Common myeloid progenitor, CD34-positive (primary cell): ENCODE measurements around the gene UMODL1.
"Not testable (repeated sequence)": the region's sequence is repeated elsewhere in the genome, so short reads cannot be mapped to it uniquely, and the experiment has no call there.

Experiments used
- CTCF ChIA-PET: fragments of 350-600 bp; sonication (Branson Sonifier 250); formaldehyde crosslinking; loops from one replicate; lab custom pipeline; 2021; ENCODE audit warnings: antibody characterized with exemption; lab: Charles Lee
- POLR2A ChIA-PET: fragments of 350-600 bp; sonication (Branson Sonifier 250); formaldehyde crosslinking; loops from one replicate; lab custom pipeline; 2021; ENCODE audit warnings: antibody characterized with exemption; lab: Charles Lee
- DNase-seq, 3 donors: peaks; one replicate each; pipeline versions ENCODE4 v3.0.0 to v3.0.0-alpha.2; 2013
- H3K27ac ChIP-seq, 2 experiments: 1 replicate in 1 of 2; 2 replicates in 1 of 2; pipeline ENCODE4 v1.7.0; 2013; ENCODE audit warnings: inconsistent platforms in 2 of 2, low read length in 2 of 2, mild to moderate bottlenecking in 2 of 2, low read depth in 1 of 2, moderate library complexity in 1 of 2; ENCODE audit not compliant: severe bottlenecking in 2 of 2, insufficient read depth in 1 of 2, poor library complexity in 1 of 2
- H3K27me3 ChIP-seq, 5 experiments: replicated peaks in 2 of 5; 1 replicate in 3 of 5; 2 replicates in 2 of 5; pipeline versions ENCODE4 v1.6.1 to v1.7.0; 2013; ENCODE audit warnings: low read length in 4 of 5, mild to moderate bottlenecking in 2 of 5, moderate library complexity in 2 of 5, inconsistent platforms in 1 of 5; ENCODE audit not compliant: insufficient read depth in 5 of 5, control insufficient read depth in 4 of 5
- H3K36me3 ChIP-seq, 4 experiments: 1 replicate in 2 of 4; 2 replicates in 2 of 4; pipeline versions ENCODE4 v1.6.1 to v1.7.0; 2013; ENCODE audit warnings: low read length in 3 of 4, control low read depth in 1 of 4, mild to moderate bottlenecking in 1 of 4; ENCODE audit not compliant: control insufficient read depth in 4 of 4, insufficient read depth in 4 of 4
- H3K4me1 ChIP-seq, 4 experiments: 1 replicate in 3 of 4; 2 replicates in 1 of 4; pipeline versions ENCODE4 v1.6.1 to v1.7.1; 2013; ENCODE audit warnings: low read length in 3 of 4, mild to moderate bottlenecking in 3 of 4, control low read depth in 1 of 4, inconsistent platforms in 1 of 4, moderate library complexity in 1 of 4; ENCODE audit not compliant: control insufficient read depth in 4 of 4, insufficient read depth in 4 of 4; ENCODE audit errors: control extremely low read depth in 1 of 4
- H3K4me3 ChIP-seq, 7 experiments: 1 replicate in 4 of 7; 2 replicates in 3 of 7; pipeline versions ENCODE4 v1.5.1 to v1.7.0; 2013; ENCODE audit warnings: mild to moderate bottlenecking in 7 of 7, low read length in 6 of 7, moderate library complexity in 6 of 7, inconsistent platforms in 2 of 7, low read depth in 2 of 7, control low read depth in 1 of 7; ENCODE audit not compliant: insufficient read depth in 4 of 7, control insufficient read depth in 1 of 7; ENCODE audit errors: extremely low read depth in 1 of 7
- H3K9me3 ChIP-seq, 5 experiments: 1 replicate in 4 of 5; 2 replicates in 1 of 5; pipeline versions ENCODE4 v1.6.1 to v1.7.1; 2013; ENCODE audit warnings: low read length in 4 of 5, mild to moderate bottlenecking in 2 of 5, inconsistent platforms in 1 of 5, low read depth in 1 of 5, moderate library complexity in 1 of 5; ENCODE audit not compliant: control insufficient read depth in 4 of 5, insufficient read depth in 2 of 5; ENCODE audit errors: control extremely low read depth in 1 of 5
- WGBS: methylation state at CpG from one replicate; pipeline ENCODE4 v1.1.5; 2013; ENCODE audit not compliant: insufficient coverage; 5-methylcytosine and 5-hydroxymethylcytosine counted together

UMODL1 gene

GRCh38 chr21:42069327-42069726 lies 1.8 kb upstream of the UMODL1 start:
- Histone ChIP-seq H3K36me3 (no peaks in the 10 kb centered on the region), H3K27me3 (no peaks in the 10 kb centered on the region), H3K4me3 (no peak overlapping the region), H3K27ac (no peak overlapping the region), H3K9me3 (no peaks in the 10 kb centered on the region), H3K4me1 (peaks cover 0 to 26% (median 18%) of the 10 kb centered on the region in 4 experiments)
- WGBS: 86% methylated on average over 1 of the region's 3 CpGs
- ChIA-PET CTCF (interaction anchor here (1.0 kb wide), 1 partner anchor 47 kb away, joined by 4 read pairs; no protein-coding TSS in a partner anchor), POLR2A (no interaction called here)
- no peak for DNase-seq

DNA sequence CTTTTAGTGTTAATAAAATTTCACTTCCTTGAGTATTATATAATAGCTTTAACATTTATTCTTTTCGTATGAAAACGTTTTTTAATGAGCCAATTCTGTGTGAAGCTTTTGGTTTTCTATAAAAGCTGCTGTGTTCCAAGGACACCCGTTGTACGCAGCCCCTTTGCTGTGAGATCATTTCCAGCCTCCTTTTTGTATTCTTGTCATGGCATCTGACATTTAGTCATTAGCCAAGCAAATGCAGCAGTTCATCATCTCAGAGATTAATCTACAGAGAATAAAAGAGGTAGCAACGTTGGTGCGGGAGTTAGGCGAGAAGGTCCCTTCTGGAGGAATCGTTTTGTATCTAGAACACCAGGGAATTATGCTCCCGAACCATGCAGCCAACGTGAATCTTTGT lies 1.3 kb upstream of the UMODL1 start:
- WGBS: 83% methylated on average over 3 of the region's 10 CpGs
- Histone ChIP-seq H3K27ac (no peak overlapping the region), H3K4me3 (no peak overlapping the region), H3K9me3 (no peaks in the 10 kb centered on the region), H3K4me1 (peaks cover 0 to 21% (median 13%) of the 10 kb centered on the region in 4 experiments), H3K27me3 (no peaks in the 10 kb centered on the region), H3K36me3 (no peaks in the 10 kb centered on the region)
- POLR2A ChIA-PET: no interaction called here
- CTCF ChIA-PET: interaction anchor here (1.0 kb wide), 1 partner anchor 47 kb away, joined by 4 read pairs; no protein-coding TSS in a partner anchor
- DNase-seq: no peak

- no peaks in the 10 kb centered on the region for H3K27me3 ChIP-seq
- H3K4me1 ChIP-seq: peaks cover 0 to 14% (median 5%) of the 10 kb centered on the region in 4 experiments
- H3K4me3 ChIP-seq: peak overlapping the region in 1 of 7 experiments; percentile 40
- WGBS: 59% methylated on average over 20 of the region's 21 CpGs
- CTCF ChIA-PET: interaction anchor here (1.1 to 2.5 kb wide), 10 partner anchors 10 to 64 kb away, joined by 3 to 10 read pairs (median 7); partner anchors contain the start of gene ZBTB21
- no peak overlapping the region for H3K27ac ChIP-seq
- no peaks in the 10 kb centered on the region for H3K36me3 ChIP-seq
- DNase-seq: peak in 2 of 3 donors; percentile 44 to 51
- POLR2A ChIA-PET: interaction anchor here (1.0 kb wide), 1 partner anchor 39 kb away, joined by 4 read pairs; no protein-coding TSS in a partner anchor
- H3K9me3 ChIP-seq: no peaks in the 10 kb centered on the region
These were observed 2.3 kb downstream of the UMODL1 start for GRCh38 chr21:42073145-42074099.

DNA sequence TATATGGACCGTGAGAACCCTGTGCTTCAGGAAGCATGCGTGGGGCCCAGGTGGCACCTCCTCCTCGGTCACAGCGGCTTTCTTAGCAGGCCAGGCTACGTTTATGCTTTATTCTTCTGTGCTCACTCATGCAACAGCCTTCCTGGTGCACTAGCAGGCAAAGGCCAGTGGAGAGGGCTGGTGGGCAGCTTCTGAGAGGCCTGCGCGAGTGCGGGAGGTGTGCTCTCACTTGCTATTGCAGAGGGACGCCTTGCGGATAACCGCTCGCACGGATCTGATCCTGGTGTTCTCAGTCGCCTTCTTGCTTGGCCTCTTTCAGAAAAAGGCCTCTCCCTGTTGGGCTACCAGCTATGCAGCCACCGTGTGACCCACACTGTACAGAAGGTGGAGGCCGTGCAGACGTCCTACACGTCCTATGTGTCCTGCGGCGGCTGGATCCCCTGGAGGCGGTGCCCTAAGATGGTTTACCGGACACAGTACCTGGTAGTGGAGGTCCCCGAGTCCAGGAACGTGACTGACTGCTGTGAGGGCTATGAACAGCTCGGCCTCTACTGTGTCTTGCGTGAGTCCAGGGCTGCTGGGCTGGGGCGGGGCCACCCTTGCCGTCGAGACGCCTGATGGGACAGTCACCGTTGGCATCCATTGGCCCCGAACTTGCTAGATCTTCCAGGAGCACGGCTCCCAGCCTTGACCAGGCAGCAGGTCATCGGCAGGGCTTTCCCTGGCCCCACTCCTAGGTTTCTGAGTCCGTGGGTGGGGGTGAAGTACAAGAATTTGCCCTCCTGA lies 4.8 kb downstream of the UMODL1 start:
- 96% methylated on average over 35 of the region's 35 CpGs for WGBS
- CTCF ChIA-PET: interaction anchor here (0.9 to 2.0 kb wide), 4 partner anchors 8 to 32 kb away, joined by 3 to 5 read pairs (median 4); no protein-coding TSS in a partner anchor
- H3K27me3 ChIP-seq: no peaks in the 10 kb centered on the region
- H3K36me3 ChIP-seq: no peaks in the 10 kb centered on the region
- peaks cover 0 to 35% (median 25%) of the 10 kb centered on the region in 4 experiments for H3K4me1 ChIP-seq
- H3K27ac ChIP-seq: no peak overlapping the region
- POLR2A ChIA-PET: no interaction called here
- H3K9me3 ChIP-seq: no peaks in the 10 kb centered on the region
- no peak overlapping the region for H3K4me3 ChIP-seq
- no peak for DNase-seq

DNA sequence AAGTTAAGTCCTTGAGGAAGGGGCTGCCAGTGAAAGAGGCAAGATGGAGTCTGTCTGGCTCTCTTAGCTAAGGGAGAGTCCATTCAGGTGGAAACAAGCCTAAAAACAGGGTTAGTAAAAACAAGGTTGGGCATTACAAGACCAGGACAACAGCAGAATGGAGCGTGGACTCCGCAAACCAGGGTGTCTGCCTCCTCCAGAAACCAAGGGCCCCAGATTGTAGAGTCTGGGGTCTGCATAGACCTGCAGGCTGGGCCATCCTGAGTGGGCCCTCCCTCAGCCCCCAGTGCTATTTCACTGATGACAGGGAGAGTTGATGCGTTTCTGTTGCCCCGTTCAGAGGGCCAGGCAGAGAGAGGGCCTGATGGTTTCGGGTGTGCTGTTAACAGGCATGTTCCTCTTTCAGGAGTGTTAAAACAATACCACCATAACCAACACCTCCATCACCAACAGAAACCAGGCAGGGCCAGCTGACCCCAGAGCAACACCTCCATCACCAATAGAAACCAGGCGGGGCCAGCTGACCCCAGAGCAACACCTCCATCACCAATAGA lies 6.6 kb downstream of the UMODL1 start:
- H3K4me3 ChIP-seq, H3K27me3 ChIP-seq, H3K27ac ChIP-seq, H3K9me3 ChIP-seq, POLR2A ChIA-PET, DNase-seq, H3K36me3 ChIP-seq: not testable (repeated sequence)
- CTCF ChIA-PET: interaction anchor here (1.2 kb wide), 1 partner anchor 84 kb away, joined by 3 read pairs; no protein-coding TSS in a partner anchor
- peaks cover 0 to 38% (median 27%) of the 10 kb centered on the region in 4 experiments for H3K4me1 ChIP-seq
- WGBS: 86% methylated on average over 5 of the region's 6 CpGs

- DNase-seq, H3K9me3 ChIP-seq, H3K36me3 ChIP-seq, H3K4me3 ChIP-seq, CTCF ChIA-PET, H3K27ac ChIP-seq, H3K27me3 ChIP-seq, POLR2A ChIA-PET: not testable (repeated sequence)
- H3K4me1 ChIP-seq: peaks cover 0 to 31% (median 25%) of the 10 kb centered on the region in 4 experiments
- 100% methylated on average over 1 of the region's 10 CpGs for WGBS
These were observed 7.3 kb downstream of the UMODL1 start for GRCh38 chr21:42078247-42079007.
